SIG-M5 (cell line): ENCODE measurements around the gene NTF3.

Source experiments
- DNase-seq: peaks from one replicate; lab custom pipeline; 2025; lab: John Stamatoyannopoulos, UW

Gene NTF3

GRCh38 chr12:5511256-5511643, 79.3 kb downstream of the NTF3 start:
- DNase-seq = no peak

- DNase-seq = no peak
Measured at GRCh38 chr12:5511644-5512600, 80.0 kb downstream of the NTF3 start.

DNA sequence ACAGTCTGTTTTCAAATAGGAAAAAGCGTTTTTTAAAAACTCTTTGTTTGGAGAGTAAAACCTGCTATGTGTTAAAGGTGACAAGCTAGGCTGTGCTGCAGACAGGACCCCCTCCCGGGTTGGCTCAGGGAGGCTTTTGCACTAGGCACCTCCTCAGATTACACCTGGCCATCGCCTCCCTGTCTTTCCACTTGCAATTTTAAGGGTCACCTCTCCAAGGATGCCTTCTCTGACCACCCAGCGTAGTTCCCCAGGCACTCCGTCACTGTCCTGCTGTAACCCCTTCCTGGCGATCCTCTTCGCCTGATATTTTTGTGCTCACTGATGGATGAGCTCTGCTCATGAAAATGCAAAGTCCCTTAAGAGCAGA, 80.7 kb downstream of the NTF3 start:
- DNase-seq = no peak

DNA sequence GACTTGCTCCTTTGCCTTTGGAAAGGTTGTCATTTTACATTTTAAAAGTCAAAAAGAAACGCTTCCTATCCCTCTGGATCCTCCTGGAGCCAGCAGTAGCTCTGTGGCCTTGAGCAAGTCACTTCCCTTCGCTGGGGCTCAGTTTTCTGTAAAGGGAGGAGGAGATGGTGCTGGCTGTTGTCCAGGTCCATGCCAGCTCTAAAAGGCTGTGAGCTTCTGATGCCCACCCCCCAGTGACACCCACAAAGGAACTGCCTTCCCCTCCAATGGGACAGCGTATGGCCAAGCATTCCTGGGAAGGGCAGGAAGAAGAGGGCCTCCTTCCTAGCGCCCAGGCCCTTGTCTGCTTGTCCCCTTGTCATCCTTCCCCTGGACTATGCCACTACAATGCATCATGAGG, 81.5 kb downstream of the NTF3 start:
- DNase-seq = no peak

DNA sequence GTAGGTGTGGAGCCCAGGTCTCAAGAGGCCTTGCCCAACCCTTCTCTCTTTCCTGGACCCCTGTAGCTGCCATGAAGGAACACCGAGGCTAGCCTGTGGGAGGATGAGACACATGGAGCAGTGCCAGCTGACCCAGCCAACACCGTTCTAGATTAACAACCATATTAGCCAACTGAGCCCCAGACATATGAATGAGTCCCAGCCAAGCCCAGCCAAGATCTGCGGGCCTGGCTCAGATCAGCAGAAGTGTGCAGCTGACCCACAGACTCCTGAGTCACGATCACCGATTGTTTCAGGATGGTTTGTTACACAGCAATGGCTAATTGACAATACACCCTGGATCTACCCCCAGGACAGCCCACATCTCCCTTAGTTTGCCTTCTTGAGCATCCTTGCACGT, 82.1 kb downstream of the NTF3 start:
- DNase-seq = no peak

DNA sequence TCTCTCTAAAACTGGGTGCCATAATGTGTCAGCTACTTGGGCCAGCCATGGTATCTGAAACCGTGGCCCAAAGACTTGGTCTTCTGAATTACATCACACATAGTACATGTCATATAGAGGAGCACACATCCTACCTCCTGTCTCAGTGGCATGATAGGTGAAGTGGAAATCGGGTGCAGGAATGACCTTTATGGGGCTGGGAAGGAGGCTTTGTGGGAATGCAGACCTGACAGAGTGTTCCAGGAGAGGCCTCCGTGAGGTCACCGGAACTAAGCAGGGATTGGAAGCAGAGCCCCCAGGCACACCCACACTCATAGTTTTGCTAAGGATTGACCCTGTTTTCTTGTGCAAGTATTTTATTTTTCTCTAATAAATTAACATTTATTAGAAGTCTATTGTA, 82.6 kb downstream of the NTF3 start:
- no peak for DNase-seq

DNA sequence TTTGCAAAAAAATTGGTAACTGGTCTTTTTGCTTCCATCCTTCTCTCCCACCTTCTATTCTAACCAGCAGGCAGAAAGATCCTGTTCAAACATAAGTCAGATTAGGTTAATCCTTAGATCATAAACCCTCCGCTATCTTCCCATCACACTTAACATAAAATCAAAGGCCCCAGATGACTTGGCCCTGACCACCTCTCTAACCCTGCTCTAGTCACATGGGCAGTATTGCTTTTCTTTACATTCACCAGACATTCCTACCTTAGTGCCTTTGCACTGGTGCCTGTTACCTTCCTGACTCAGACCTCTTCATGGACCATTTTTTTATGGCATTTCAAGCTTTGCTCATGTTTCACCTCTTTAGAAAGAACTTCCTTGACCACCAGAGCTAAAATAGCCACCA, 83.5 kb downstream of the NTF3 start:
- DNase-seq = no peak

DNA sequence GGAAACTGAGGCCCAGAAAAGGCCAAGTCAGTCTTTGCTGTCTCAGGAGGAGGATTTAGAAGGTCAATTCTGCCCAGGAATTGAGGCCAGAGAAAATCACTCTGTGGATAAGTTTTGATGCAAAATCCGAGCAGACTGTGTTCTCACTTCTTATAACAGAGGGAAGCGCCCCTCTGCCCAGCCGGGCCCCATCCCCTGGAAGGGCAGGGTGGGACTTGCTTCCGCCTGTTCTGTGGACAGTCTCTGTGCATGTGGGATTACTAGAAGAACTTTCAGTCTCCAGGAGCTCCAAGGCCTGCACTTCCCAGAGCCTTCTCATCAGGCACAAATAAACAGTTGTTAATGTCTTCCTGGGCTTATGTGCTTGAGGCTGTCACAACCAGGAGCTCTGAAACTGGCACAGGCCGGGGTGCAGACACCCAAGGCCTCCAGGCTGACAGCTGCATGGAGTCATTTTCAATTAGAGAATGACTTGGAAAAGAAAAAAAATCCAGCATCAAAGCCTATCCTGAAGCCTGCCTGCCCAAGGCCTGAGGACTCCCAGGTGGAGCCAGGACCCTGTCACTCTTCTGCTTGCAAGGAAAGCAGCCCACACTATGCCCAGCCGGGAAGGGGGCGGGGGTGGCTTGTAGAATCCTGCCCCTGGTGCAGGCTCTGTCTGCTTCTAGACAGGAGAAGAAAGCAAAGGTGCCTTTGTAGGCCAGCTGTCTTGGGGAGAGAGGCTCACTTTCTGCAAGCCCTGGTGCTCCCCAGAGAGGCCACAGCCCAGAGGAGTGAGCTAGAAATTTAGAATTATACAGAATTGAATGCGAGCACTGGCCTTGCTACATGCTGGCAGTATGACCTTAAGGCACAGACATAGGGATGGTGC, 84.7 kb downstream of the NTF3 start:
- DNase-seq = no peak

DNA sequence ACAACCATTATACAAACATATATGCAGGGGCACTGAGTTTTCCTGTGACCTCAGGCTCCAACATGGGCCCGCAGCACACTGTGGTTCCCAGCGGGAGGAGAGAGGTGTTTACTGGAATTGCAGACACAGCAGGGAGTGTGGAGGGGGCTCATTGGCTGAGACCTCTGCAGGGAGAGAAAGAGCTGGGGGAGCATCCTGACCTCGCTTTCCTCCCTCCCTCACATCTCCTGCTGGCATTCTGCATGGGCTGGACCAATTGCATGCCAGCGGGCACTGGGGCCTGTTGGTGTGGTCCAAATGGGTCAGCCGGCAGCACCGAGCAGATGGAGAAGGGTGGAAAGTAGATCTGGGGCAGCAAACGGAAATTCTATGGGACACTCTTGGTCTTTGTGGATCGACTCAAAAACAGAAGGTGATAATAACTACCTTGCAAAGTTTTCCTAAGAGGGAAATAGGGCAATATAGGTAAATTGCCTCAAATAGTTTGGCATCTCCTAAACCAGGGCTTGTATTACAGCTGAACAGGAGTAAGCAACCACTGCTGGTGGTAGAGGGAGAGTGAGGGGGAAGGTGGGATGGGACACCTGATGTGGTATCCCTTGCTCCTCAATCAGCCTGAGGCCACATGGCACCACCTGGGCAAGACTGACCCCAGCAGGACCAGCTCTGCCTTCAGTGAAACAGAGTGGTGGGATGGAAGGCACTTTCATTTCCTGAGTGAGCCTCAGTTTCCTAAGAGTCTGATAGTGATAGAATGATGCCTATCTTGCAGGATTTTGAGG, 86.9 kb downstream of the NTF3 start:
- no peak for DNase-seq

DNA sequence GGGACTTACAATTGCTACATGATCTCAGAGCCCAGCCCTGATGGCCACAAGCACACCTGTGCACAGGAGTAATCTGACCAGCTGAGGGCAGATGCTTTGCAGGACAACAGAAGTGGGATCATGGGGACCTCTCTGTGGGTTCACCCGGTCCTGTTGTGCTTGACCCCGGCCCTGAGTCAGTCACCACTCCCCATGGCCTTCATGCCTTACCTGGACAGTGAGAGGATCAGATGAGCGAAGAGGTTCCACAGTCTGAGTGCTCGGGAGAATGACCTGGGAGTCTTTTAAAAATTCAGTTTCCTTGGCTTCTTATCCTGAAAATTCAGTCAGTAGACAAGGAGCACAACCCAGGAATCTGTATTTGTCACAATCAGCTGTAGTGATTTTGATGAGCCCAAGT, 88.1 kb downstream of the NTF3 start:
- no peak for DNase-seq

DNA sequence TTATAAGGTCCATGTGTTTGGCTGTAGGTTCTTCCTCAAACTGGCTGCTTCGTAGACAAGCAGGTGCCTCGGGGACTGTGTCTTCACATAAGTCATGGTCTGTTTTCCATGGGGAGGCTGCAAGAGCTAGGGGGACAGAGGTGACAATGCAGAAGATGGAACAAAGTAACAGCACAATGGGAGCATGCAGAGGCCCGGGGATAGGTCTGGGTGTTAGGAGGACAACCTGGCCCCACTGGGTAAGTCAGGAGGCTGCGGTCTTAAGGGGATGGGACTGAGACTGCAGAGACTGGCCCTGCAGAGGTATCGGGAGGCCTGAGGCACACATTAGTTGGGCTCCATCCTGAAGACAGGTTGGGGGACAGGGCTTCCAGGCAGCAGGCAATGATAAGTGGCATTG, 88.9 kb downstream of the NTF3 start:
- no peak for DNase-seq

DNA sequence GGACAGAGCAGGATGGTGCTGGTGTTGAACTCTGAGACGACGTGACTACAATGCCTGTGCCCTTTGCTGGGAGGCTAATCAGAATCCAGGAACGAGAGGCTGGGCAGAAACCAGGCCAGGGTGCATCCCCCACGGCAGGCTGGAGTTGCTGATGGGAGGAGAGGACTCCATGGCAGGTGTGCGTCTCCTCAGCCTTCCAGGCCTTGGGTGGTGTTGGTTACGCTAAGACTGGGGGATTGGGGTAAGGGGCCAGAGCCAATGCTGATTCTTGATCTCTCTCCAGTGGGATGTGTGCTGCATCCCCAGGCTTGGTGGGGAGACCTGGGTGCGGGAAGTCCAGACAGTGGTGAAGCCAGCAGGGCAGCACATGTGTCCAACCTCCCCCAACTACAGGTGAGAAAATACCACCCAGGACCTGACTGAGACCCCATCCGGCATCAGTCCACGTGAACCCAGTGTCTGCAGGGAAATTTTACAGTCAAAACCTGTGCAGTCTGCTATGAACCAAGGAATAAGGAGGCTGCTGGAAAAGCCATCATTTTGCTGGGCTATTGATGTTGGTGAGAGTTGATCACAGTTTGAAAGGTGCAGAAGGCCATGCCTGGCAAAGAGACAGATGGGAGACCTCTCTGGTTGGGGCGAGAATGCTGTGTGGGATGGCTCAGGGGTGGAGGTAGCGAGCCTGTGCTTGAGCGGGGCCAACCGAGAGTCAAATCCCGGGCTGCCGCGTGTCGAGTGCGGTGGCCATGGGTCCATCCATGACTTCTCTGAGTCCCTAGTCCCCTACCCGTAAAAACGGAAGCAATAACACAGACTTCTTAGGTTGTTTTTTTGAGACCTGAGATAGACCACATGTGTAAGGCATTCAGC, 89.8 kb downstream of the NTF3 start:
- DNase-seq = no peak

GRCh38 chr12:5522432-5523335, 90.8 kb downstream of the NTF3 start:
- DNase-seq = no peak

DNA sequence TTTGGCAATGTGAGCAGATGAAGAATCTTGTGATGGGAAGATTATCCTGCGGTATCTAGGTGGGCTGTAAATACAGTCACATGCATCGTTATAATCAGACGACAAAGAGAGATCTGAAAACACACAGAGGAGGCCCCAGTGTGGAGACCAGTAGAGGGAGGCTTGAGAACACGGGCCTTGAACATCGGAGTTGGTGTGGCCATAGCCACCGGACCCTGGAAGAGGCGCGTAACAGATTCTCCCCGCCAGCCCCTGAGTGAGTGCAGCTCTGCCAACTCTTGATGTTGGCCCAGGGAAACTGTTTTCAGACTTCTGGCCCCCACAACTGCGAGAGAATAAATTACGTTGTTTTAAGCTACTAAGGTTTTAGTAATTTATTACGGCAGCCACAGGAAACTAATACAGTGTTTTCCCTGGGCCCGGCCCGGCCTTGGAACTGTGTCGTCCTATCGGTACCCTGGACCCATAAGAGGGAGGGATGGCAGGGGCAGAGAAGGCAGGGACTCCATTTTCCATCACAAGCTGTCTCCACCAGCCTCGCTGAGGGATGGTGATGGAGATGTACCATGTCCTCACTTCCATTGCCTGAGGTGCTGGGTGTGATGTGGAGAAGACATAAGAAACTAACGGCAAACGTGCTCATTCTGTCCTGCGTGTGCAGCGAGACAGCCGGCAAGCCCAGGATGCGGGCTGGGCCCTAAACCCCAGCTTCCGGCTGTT, 91.6 kb downstream of the NTF3 start:
- no peak for DNase-seq

- no peak for DNase-seq
Measured at GRCh38 chr12:5524116-5524768, 92.3 kb downstream of the NTF3 start.

GRCh38 chr12:5524769-5525436, 93.0 kb downstream of the NTF3 start:
- DNase-seq = no peak

GRCh38 chr12:5525783-5526367, 94.0 kb downstream of the NTF3 start:
- DNase-seq = no peak

GRCh38 chr12:5533368-5533767, 101.5 kb downstream of the NTF3 start:
- no peak for DNase-seq
